Stimulated activated CD8-positive, alpha-beta memory T cell treated with anti-CD3 and anti-CD28 coated beads, Interleukin-4, amount 100 ng/mL, for 4 hours (primary cell): Measurements from ENCODE around the gene MED8.

ENCODE experiments used
- DNase-seq, 2 donors: peaks; one replicate each; pipeline ENCODE4 v3.0.0-alpha.2; 2020; ENCODE audit warnings: low read depth in 2 of 2, low spot score in 1 of 2

The MED8 gene

DNA sequence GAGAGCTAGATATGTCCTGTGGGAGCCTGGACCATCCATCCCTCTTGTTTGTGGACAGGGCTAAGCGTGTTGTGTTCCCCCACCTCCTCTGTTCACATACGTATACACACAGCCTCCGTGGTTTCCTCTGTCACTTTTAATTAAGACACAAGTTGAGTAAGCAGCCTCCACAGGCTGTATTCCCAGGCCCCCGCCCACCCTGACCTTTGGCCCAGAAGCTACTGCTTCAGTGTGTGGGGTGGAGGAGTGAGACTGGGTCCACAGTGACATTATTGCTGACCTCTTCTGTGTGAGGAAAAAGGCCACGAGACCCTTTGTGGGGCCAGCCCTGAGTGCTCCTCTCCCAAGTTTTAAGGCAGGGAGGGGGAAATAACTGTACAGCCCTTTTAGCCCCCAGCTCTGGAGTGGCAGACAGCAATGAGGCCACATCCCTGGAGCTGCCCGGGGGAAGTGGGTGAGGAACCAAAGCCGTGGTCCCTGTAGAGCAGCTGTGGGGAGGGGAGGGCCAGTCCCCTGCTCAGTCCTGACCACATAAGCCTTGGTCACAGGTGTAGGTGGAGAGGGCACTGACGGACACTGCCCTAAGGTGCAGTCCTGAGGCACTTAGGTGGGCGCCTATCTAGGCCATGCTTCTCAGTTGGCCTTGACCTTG, 26.2 kb downstream of the MED8 start:
- DNase-seq, result no peak

GRCh38 chr1:43360616-43361015, 29.0 kb downstream of the MED8 start:
- DNase-seq, result no peak

DNA sequence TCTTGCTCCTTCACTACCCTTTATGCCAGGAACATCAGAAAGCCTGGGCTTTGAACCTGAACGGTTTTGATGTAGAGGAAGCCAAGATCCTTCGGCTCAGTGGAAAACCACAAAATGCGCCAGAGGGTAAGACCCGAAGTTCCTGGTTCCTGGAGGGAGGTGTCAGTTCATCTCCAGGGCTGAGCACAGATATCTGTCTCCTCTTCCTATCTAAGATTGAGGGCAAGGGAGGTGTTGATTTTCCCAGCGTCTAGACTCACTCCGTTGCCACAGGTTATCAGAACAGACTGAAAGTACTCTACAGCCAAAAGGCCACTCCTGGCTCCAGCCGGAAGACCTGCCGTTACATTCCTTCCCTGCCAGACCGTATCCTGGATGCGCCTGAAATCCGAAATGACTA, 29.9 kb downstream of the MED8 start:
- DNase-seq, result no peak

DNA sequence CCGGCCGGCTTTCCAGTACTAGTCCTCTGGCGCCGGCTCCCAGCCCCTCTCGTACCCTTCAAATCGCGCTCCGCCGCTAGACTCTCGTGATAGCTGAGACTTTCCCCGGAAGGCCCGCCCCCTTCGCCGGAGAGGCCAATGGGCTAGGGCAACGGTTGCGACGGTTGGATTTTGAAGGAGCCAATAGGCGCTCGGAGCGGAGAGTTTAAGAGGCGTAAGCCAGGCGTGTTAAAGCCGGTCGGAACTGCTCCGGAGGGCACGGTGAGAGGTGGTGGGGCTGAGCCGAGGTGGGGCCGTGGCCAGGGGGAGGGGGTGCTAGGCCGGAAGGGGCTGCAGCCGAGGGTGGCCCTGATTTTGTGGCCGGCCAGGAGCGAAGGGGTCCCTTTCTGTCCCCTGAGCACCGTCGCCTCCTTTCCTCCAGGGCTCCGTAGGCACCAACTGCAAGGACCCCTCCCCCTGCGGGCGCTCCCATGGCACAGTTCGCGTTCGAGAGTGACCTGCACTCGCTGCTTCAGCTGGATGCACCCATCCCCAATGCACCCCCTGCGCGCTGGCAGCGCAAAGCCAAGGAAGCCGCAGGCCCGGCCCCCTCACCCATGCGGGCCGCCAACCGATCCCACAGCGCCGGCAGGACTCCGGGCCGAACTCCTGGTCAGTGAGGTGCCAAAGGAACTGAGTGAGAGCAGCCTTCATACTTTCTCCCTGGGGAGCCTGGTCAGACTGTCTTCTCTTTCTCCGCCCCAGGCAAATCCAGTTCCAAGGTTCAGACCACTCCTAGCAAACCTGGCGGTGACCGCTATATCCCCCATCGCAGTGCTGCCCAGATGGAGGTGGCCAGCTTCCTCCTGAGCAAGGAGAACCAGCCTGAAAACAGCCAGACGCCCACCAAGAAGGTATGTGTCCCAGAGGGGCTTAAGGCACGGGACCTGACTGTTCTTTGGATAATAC, 30.6 kb downstream of the MED8 start, which contains the start of gene CDC20:
TSS of gene CDC20 (plus strand) at position 236 of the 948 bp plus-strand sequence. CDS start at position 471, 235 bp downstream.
- DNase-seq, result peak; percentile 91 to 97

DNA sequence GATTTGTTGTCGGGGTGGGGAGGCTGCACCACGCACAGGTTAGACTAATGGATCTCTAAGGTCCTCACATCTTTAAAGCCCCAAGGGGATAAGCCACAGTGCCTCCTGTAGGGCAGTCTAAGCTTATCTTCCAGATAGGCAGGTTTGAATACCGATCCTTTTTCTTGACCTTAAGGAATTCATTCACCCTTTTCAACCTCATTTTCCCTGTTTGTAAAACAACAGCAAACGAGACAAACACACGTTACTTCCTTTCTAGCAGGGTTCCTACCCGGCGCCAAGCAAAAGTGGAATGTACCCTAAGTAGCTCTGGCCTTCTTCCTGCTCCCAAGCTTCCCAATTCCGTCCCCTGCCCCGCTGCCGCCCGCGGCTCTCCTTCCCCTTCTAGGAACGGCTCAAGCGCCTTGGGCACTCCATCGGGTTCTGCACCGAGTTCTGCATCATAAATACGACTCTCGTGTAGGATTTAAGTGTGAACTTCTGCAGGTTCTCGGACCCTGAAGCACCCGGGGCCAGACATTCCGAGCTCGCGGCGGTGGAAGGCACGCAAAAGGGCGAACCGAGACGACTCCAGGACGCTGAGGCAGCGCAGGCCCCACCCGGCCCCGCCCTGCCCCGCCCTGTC, 31.4 kb downstream of the MED8 start:
- no peak for DNase-seq

- DNase-seq, result no peak
Observed at GRCh38 chr1:43357251-43357650, 32.3 kb downstream of the MED8 start.

- DNase-seq, result no peak
Observed at GRCh38 chr1:43354936-43355335, 34.7 kb downstream of the MED8 start.

- DNase-seq, result no peak
Observed at GRCh38 chr1:43354471-43354870, 35.1 kb downstream of the MED8 start.

DNA sequence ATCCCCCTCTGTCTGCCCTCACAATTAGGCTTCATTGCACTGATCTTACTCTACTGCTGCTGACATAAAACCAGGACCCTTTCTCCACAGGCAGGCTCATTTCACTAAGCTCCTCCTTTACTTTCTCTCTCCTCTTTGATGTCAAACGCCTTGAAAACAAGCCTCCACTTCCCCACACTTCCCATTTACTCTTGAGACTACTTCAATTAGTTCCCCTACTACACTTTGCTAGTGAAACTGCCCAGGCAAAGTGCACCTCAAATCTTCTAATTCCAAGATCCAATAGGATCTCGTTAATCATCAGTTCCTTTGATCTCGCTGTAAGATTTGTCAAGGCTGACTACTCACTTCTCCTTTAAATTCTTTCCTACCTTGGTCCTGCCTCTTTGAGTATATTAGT, 36.7 kb downstream of the MED8 start:
- no peak for DNase-seq

- no peak for DNase-seq
Observed at GRCh38 chr1:43352351-43352705, 37.3 kb downstream of the MED8 start.

DNA sequence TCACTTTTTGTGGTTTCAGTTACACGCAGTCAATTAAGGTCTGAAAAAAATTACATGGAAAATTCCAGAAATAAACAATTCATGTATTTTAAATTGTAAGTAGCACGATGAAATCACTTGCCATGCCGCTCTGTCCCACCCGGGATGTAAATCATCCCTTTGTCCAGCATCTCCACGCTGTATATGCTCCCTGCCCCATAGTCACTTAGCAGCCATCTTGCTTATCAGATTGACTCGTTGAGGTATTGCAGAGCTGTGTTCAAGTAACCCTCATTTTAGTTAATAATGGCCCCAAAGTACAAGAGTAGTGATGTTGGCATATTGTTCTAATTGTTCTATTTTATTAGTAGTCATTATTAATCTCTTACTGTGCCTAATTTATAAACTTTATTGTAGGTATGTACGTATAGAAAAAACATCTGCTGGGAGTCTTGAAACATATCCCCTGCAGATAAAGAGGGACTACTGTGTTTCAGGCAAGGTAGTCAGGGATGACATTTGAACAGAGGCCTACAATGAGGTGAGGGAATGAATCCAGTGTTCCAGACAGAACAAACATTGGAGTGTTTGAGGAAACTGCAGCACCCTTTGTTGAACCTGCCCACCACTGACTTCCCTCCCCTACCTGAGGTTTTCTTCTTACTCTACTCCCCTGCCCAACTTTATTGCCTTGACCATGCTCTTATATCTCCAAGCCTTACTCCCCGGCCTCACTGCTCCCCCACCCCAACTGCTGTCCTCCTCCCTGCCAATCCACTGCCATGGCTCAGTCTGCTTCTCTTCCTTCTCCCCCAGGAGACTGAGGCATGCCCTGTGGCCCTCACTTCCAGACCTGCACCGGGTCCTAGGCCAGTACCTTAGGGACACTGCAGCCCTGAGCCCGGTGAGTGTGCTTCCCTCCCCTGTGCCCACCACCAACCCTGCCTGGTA, 37.9 kb downstream of the MED8 start:
- DNase-seq, result no peak

DNA sequence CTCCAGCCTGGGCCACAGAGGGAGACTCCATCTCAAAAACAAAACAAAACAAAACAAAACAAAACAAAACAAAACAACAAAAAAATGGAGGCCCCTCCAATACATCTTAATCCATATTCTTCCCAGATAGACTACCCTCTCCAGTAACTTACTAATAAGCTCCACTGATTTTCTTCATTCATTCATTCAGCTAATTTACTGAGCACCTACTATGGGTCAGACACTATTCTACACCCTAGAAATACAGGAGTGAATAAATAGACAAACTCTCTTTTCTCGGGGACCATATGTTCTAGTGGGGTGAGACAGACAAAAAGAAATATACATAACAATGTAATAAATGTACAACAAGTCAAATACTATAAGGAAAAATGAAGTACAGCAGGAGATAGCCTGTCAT, 38.6 kb downstream of the MED8 start:
- DNase-seq, result no peak

DNA sequence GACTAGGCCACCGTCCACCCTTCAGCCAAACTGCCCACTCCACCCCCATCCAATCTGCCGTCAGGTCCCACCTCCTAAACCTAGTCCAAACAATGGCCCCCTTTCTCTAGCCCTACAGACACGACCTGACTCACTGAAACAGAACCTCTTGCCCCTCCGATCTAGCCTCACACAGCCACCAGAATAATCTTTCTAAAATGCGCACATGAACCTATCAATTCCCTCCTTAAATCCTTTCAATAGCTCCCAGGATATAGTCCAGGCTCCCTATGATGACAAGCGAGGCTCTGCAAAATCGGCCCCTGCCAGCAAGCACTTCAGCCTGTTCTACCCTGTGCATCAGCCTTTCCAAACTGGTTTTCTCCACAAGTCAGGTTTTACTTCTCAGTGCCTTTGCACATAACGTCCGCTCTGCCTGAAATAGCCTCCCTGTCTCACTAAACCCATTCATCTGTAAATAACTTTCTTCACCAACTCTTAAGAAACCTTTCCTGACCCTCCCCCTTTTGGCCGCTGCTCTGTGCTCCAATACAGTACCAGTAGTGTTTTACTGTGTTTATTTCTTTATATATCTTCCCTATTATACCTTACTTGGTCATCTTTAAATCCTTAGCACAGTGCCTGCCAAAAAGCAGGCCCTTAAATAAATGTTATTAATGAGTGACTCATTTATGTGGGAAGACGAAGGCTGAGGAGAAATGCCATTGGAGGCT, 39.9 kb downstream of the MED8 start:
- no peak for DNase-seq

DNA sequence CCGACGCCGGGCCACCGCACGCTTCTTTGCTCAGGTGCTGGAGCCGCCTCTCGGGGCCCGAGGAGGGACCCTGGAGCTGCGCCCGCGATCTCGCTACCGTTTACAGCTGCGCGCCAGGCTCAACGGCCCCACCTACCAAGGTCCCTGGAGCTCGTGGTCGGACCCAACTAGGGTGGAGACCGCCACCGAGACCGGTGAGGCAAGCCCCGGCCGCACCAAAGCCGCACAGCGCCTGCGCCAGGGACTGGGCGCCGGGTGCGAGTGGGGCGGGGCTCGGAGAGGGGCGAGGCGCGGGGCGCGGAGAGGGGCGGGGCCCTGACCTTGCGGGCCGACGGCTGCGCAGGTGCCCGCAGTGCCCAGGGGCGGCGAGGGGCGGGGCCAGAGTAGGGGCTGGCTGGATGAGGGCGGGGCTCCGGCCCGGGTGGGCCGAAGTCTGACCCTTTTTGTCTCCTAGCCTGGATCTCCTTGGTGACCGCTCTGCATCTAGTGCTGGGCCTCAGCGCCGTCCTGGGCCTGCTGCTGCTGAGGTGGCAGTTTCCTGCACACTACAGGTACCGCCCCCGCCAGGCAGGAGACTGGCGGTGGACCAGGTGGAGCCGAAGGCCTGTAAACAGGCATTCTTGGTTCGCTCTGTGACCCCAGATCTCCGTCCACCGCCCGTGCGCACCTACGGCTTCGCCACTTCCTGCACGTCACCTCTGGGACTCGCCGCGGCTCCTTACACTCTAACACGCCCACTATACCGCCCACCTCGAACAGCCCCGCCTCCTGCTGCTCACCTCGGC, 40.6 kb downstream of the MED8 start:
- DNase-seq, result peak in 1 of 2 donors; percentile 16

DNA sequence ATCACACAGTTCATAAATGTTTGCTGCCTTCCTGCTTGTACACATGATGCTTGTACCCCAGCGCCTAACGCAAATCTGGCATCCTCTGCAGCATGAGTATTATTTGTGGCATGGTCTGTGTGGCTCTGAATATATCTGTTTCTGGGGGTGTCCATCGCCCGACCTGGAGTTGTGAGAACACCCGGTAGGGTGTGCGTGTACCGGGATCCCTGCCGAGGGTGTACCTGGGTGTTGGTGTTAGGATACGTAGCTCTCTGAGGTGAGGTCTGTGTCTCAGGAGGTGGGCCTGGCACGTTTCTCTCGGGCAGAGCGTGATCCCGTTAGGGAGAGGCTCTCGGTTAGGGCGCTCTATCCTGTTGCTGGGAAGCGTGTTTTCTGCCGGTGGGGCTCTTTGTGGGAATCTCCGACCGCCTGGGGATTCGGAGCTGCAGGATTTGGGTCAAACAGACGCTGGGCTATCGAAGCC, 41.2 kb downstream of the MED8 start:
- no peak for DNase-seq

GRCh38 chr1:43346636-43347035, 43.0 kb downstream of the MED8 start:
- DNase-seq, result no peak

DNA sequence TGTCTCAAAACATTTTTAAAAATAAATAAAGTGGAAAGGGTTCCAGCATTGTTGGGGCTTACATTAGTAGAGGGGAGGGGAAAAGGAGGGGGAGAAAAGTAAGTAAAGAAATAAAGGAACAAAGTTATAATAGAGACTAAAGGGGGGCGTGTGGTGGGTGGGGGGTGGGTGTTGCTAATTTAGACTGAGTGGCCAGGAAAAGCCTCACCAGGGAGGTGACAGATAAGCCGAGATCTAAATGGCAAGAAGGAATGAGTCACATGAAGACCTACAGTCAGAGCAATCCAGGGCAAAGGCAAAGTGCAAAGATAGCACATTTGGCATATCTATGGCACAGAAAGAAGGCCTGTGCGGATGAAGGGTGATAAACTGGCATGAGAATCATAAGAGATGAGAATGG, 44.5 kb downstream of the MED8 start:
- no peak for DNase-seq

DNA sequence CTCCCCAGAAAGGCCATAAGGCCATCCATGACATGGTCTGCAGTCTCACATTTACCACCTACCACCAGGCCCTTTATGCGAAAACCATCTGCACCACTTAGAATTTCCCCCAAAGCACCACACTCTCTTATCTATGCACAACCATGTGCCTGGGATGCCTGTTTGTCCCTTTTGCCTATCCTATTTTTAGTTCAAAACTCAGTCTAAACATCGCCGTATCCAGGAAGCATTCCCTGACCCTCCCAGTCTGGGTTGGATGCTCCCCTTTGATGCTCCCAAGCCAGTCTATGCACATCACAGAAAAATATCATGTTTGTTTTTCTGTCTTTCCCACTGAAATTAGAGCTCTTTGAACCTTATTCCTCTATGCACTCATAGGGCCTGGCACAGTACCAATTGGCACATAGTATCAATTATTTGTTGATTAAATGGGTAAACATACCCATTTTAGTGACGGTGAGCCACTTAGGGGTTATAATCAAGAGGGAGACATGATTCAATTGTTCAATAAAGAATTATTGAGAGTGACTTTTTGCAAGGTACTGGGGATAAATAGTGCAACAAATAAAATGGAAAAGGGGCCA, 45.2 kb downstream of the MED8 start:
- DNase-seq, result no peak

DNA sequence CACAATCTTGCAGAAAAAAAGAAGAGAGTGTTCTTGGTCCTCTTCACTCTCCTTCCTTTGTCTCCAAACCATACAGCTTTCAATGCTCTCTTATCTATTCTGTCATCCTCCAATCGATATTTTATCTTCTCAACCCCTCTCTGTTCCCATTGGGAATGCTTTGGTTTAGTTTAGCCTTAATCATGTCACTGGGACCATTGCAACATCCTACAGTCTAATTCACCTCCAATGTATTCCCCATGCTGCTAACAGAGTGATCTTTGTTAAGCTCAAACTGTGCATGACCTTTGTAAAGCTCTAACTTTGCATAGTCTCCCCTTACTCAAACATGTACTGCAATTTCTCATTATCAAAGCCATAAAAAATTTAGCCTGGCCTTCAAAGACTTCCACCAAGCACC, 49.0 kb downstream of the MED8 start:
- DNase-seq, result no peak
